A549 (cell line): ENCODE results near the gene DRD3.

Source experiments
- CHD4 ChIP-seq: fragments of 200-600 bp; sonication (generic); IDR thresholded peaks from 2 replicates; pipeline ENCODE4 v1.6.1; 2016; ENCODE audit warnings: antibody characterized with exemption, mild to moderate bottlenecking, borderline replicate concordance
- CTCF ChIP-seq: fragments of >200 bp; sonication (Bioruptor Twin); formaldehyde crosslinking; IDR thresholded peaks from 3 replicates; pipeline ENCODE4 v1.5.1; 2016
- E2F6 ChIP-seq: IDR thresholded peaks from 2 replicates; pipeline ENCODE4 v1.6.1; 2012; ENCODE audit warnings: low read depth, borderline replicate concordance
- EHMT2 ChIP-seq: fragments of 200-600 bp; sonication (generic); IDR thresholded peaks from 2 replicates; pipeline ENCODE4 v1.6.1; 2016; ENCODE audit warnings: antibody characterized with exemption, low read depth, mild to moderate bottlenecking, moderate library complexity
- EP300 ChIP-seq, 2 experiments: fragments of >200 bp; sonication (Bioruptor Twin); formaldehyde crosslinking; IDR thresholded peaks; 2 replicates in 1 of 2; 3 replicates in 1 of 2; pipeline ENCODE4 v1.6.1; 2016 to 2017
- POLR2A ChIP-seq: IDR thresholded peaks from 2 replicates; pipeline ENCODE4 v1.6.1; 2012; ENCODE audit warnings: mild to moderate bottlenecking, low read length
- REST ChIP-seq: fragments of 200-600 bp; sonication (generic); IDR thresholded peaks from 2 replicates; pipeline ENCODE4 v1.6.1; 2016; ENCODE audit warnings: antibody characterized with exemption, mild to moderate bottlenecking, moderate library complexity
- USF2 ChIP-seq: fragments of 450-650 bp; IDR thresholded peaks from 2 replicates; pipeline ENCODE4 v1.6.1; 2014; ENCODE audit warnings: antibody characterized with exemption

- TF ChIP-seq POLR2A: no peak
- TF ChIP-seq CTCF: no peak
- no peak for TF ChIP-seq CHD4
- no peak for TF ChIP-seq REST
- TF ChIP-seq EHMT2: no peak
- no peak for TF ChIP-seq USF2
- TF ChIP-seq EP300 (IDR thresholded peaks at IDR 0.05): no peak
- no peak for TF ChIP-seq E2F6
Measured at GRCh38 chr3:114154321-114154821, 24.5 kb downstream of the DRD3 start.
